CD4-positive, alpha-beta memory T cell (primary cell): ENCODE data around the gene THUMPD3. TPM values are rescaled to one million over a fixed set of nuclear protein-coding genes. Genes with fewer than 3 reads are reported as not detected.

Experiments
- CTCF ChIA-PET: fragments of 350-600 bp; sonication (Branson Sonifier 250); formaldehyde crosslinking; loops from one replicate; lab custom pipeline; 2021; ENCODE audit warnings: inconsistent platforms; ENCODE audit not compliant: partially characterized antibody; lab: Charles Lee
- POLR2A ChIA-PET: fragments of 350-600 bp; sonication (Branson Sonifier 250); formaldehyde crosslinking; loops from one replicate; lab custom pipeline; 2021; ENCODE audit not compliant: partially characterized antibody; lab: Charles Lee
- DNase-seq, 5 donors: peaks; one replicate each; pipeline versions ENCODE4 v3.0.0 to v3.0.0-alpha.2; 2020 to 2022; ENCODE audit warnings: mixed read lengths in 1 of 5
- H3K27ac ChIP-seq: one replicate; pipeline ENCODE4 v1.7.0; 2013; ENCODE audit warnings: low read depth, low read length
- H3K27me3 ChIP-seq: 2 replicates; pipeline ENCODE4 v1.7.0; 2013; ENCODE audit warnings: mild to moderate bottlenecking, low read length, moderate library complexity; ENCODE audit not compliant: insufficient read depth
- H3K36me3 ChIP-seq: 2 replicates; pipeline ENCODE4 v1.7.0; 2013; ENCODE audit warnings: mild to moderate bottlenecking, low read length, moderate library complexity; ENCODE audit not compliant: insufficient read depth
- H3K4me1 ChIP-seq: 2 replicates; pipeline ENCODE4 v1.7.0; 2013; ENCODE audit warnings: mild to moderate bottlenecking, low read length, moderate library complexity; ENCODE audit not compliant: insufficient read depth
- H3K4me3 ChIP-seq, 2 donors: one replicate each; pipeline ENCODE4 v1.7.0; 2013; ENCODE audit warnings: low read length in 2 of 2, mild to moderate bottlenecking in 1 of 2
- H3K9me3 ChIP-seq, 2 donors: one replicate each; pipeline ENCODE4 v1.7.0; 2013; ENCODE audit warnings: low read length in 2 of 2, control low read depth in 1 of 2; ENCODE audit not compliant: control insufficient read depth in 1 of 2
- H3K27ac Mint-ChIP-seq, 7 donors: one replicate each; pipeline ENCODE4 v1.8.0; 2020 to 2021; ENCODE audit warnings: mixed read lengths in 7 of 7, mild to moderate bottlenecking in 6 of 7, inconsistent platforms in 3 of 7, moderate library complexity in 3 of 7
- H3K27me3 Mint-ChIP-seq, 2 donors: one replicate each; pipeline ENCODE4 v1.8.0; 2020 to 2021; ENCODE audit warnings: mixed read lengths in 2 of 2
- H3K36me3 Mint-ChIP-seq, 2 donors: one replicate each; pipeline ENCODE4 v1.8.0; 2020 to 2021; ENCODE audit warnings: mixed read lengths in 2 of 2, inconsistent platforms in 1 of 2, mild to moderate bottlenecking in 1 of 2
- H3K4me1 Mint-ChIP-seq, 4 donors: one replicate each; pipeline ENCODE4 v1.8.0; 2020 to 2021; ENCODE audit warnings: mixed read lengths in 4 of 4, mild to moderate bottlenecking in 1 of 4
- H3K4me3 Mint-ChIP-seq, 8 donors: one replicate each; pipeline ENCODE4 v1.8.0; 2020 to 2021; ENCODE audit warnings: mixed read lengths in 8 of 8, mild to moderate bottlenecking in 7 of 8, moderate library complexity in 6 of 8, inconsistent platforms in 3 of 8
- H3K9me3 Mint-ChIP-seq, 8 donors: one replicate each; pipeline ENCODE4 v1.8.0; 2020 to 2021; ENCODE audit warnings: mixed read lengths in 8 of 8, mild to moderate bottlenecking in 5 of 8, inconsistent platforms in 3 of 8, moderate library complexity in 1 of 8
- intact Hi-C: fragments of 100-400 bp; cut with micrococcal nuclease; formaldehyde crosslinking; loops from one replicate; pipeline ENCODE4 v1.15.1; 2023
- polyA plus RNA-seq, 2 donors: library from polyadenylated mRNA; unstranded; fragments of 300-500 nt; fragmentation: Illumina TruSeq; gene quantifications; one replicate each; pipeline ENCODE4 v1.2.3, GENCODE V29; 2021
- total RNA-seq, 2 experiments: library from RNA; stranded (reverse); gene quantifications; one replicate each; pipeline ENCODE4 v1.2.3, GENCODE V29; 2021

The THUMPD3 gene
- total and polyA plus RNA-seq, 4 experiments from 2014 or later, result 10.8 to 39.2 (median 33.1) TPM

DNA sequence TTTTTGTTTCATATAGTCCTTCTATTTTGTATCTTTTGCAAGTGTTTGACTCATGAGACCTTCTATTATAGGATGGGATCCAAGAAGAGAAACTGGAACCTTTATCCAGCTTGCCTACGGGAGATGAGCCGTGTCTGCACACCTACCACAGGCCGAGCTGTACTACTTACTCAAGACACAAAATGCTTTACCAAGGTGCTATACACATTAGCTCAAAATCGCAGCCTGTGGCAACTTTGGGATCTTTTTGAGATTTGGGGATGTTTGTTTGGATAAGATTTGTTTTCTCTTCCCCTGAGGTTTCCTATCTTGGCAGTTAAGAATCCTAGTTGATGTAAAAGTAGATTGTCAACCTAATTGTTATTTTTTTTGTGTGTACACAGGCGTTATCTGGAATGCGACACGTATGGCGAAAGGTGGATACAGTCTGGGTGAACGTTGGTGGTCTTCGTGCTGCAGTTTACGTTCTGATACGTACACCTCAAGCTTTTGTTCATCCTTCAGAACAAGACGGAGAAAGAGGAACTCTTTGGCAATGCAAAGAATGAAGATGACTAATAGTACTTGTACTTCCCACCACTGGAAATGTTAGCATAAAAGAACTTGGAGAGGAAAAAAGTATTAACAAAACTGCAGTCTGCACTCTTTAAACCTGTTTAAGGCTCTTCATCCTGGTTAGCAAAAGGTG lies 21.4 kb downstream of the THUMPD3 start:
- Mint-ChIP-seq H3K9me3 (no peaks in the 10 kb centered on the region), H3K27me3 (no peaks in the 10 kb centered on the region), H3K36me3 (peaks cover 35 to 83% of the 10 kb centered on the region in 2 donors), H3K4me1 (peaks cover 12 to 28% (median 21%) of the 10 kb centered on the region in 4 donors), H3K4me3 (no peak overlapping the region), H3K27ac (peak overlapping the region in 5 of 7 donors; percentile 0 to 90 (median 54))
- intact Hi-C loops, result no loop called here
- ChIA-PET CTCF (interaction anchor here (1.7 to 2.5 kb wide), 2 partner anchors 12 to 31 kb away, joined by 5 to 7 read pairs; no protein-coding TSS in a partner anchor), POLR2A (interaction anchor here (1.2 to 4.7 kb wide), 3 partner anchors 11 to 21 kb away, joined by 3 to 61 read pairs (median 8); partner anchors contain the start of gene THUMPD3)
- H3K4me1 ChIP-seq, result peaks cover 1% of the 10 kb centered on the region
- no peaks in the 10 kb centered on the region for H3K27me3 ChIP-seq
- no peaks in the 10 kb centered on the region for H3K9me3 ChIP-seq
- no peak overlapping the region for H3K27ac ChIP-seq
- no peak for DNase-seq
- H3K36me3 ChIP-seq, result peaks cover 67% of the 10 kb centered on the region
- no peak overlapping the region for H3K4me3 ChIP-seq

DNA sequence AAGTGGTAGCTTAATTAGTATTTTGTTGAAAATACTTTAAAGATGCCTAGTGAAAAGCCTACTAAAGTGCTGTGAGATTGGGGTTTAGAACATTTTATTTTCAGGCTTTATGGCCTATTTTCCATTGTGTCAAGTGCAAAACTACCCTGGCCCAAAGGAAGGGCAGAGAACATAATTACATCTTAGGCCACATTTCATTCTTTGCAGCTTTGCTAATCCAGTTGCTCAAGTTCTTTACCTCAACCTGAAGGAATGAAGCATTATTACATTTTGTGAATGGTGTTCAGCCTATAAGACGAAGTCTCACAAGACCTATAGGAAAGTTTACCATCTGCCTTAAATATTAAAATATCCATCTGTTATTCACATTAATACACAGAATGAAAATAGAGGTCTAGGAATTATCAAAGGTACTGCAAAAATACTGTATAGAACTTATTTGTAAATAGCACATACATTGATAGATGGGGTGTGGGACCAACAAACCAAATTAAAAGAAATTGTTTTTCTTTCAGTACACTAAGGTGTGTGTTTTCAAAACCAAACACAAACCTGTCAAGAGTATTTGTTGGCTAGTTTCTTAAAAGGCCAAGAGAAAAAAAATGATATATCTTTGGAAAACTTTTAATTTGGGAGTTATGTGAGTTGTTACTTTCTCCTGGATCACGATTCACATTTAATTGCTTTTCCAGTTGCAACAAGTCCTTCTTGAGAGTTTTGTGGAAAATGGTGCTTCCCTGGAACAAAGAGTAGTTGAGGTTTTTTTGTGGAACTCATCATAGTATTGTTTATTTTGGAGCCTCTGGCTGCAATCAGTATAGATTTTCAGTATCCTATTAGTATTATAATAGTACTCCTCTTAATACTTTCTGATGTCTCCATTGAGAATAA lies 22.6 kb downstream of the THUMPD3 start:
- Histone ChIP-seq H3K4me3 (no peak overlapping the region), H3K9me3 (no peaks in the 10 kb centered on the region), H3K36me3 (peaks cover 66% of the 10 kb centered on the region), H3K4me1 (peaks cover 6% of the 10 kb centered on the region), H3K27me3 (no peaks in the 10 kb centered on the region), H3K27ac (no peak overlapping the region)
- H3K9me3 Mint-ChIP-seq, result no peaks in the 10 kb centered on the region
- peaks cover 14 to 27% (median 22%) of the 10 kb centered on the region in 4 donors for H3K4me1 Mint-ChIP-seq
- H3K36me3 Mint-ChIP-seq, result peaks cover 32 to 84% of the 10 kb centered on the region in 2 donors
- no peak for DNase-seq
- intact Hi-C loops, result no loop called here
- no peak overlapping the region for H3K4me3 Mint-ChIP-seq
- H3K27ac Mint-ChIP-seq, result peak overlapping the region in 3 of 7 donors; percentile 12 to 48 (median 42)
- POLR2A ChIA-PET, result interaction anchor here (1.2 to 4.7 kb wide), 3 partner anchors 10 to 19 kb away, joined by 3 to 61 read pairs (median 4); no protein-coding TSS in a partner anchor
- no peaks in the 10 kb centered on the region for H3K27me3 Mint-ChIP-seq
- CTCF ChIA-PET, result interaction anchor here (2.5 kb wide), 1 partner anchor 11 kb away, joined by 7 read pairs; no protein-coding TSS in a partner anchor

DNA sequence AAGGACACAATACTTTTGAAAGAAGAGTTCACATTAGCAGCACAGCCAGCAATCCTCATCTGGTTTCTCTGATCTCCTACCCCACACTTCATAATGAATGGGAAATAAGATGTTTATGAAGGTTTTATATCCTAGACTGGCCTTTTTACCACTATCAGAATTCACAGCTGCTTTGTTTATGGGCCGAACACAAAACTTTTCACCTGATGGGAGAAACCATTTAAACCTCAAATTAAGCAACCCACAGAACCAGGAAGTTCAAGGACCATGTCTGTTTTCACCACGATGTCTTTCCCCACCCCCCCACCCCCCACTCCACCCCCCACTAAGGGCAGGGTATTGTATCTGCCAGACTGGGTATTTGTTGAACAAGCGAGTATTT lies 23.2 kb downstream of the THUMPD3 start:
- Mint-ChIP-seq H3K9me3 (no peaks in the 10 kb centered on the region), H3K27ac (peak overlapping the region in 3 of 7 donors; percentile 38 to 48 (median 42)), H3K4me3 (no peak overlapping the region), H3K27me3 (no peaks in the 10 kb centered on the region), H3K36me3 (peaks cover 36 to 85% of the 10 kb centered on the region in 2 donors), H3K4me1 (peaks cover 15 to 31% (median 26%) of the 10 kb centered on the region in 4 donors)
- no peaks in the 10 kb centered on the region for H3K27me3 ChIP-seq
- H3K27ac ChIP-seq, result no peak overlapping the region
- peaks cover 13% of the 10 kb centered on the region for H3K4me1 ChIP-seq
- intact Hi-C loops, result no loop called here
- no peak for DNase-seq
- H3K4me3 ChIP-seq, result no peak overlapping the region
- H3K9me3 ChIP-seq, result no peaks in the 10 kb centered on the region
- ChIA-PET POLR2A (interaction anchor here (1.2 to 4.7 kb wide), 2 partner anchors 9 to 13 kb away, joined by 4 to 61 read pairs; no protein-coding TSS in a partner anchor), CTCF (interaction anchor here (2.5 kb wide), 1 partner anchor 10 kb away, joined by 7 read pairs; no protein-coding TSS in a partner anchor)
- peaks cover 69% of the 10 kb centered on the region for H3K36me3 ChIP-seq

- H3K4me1 ChIP-seq, result peaks cover 19% of the 10 kb centered on the region
- Mint-ChIP-seq H3K27ac (peak overlapping the region; percentile 7 to 88 (median 48)), H3K36me3 (peaks cover 38 to 89% of the 10 kb centered on the region in 2 donors), H3K4me1 (peaks cover 18 to 37% (median 29%) of the 10 kb centered on the region in 4 donors), H3K9me3 (no peaks in the 10 kb centered on the region), H3K4me3 (no peak overlapping the region), H3K27me3 (no peaks in the 10 kb centered on the region)
- intact Hi-C loops, result no loop called here
- no peak overlapping the region for H3K4me3 ChIP-seq
- no peak for DNase-seq
- no peaks in the 10 kb centered on the region for H3K9me3 ChIP-seq
- ChIA-PET CTCF (interaction anchor here (2.5 kb wide), 1 partner anchor 10 kb away, joined by 7 read pairs; no protein-coding TSS in a partner anchor), POLR2A (interaction anchor here (1.2 to 4.7 kb wide), 2 partner anchors 8 to 12 kb away, joined by 4 to 61 read pairs; no protein-coding TSS in a partner anchor)
- no peaks in the 10 kb centered on the region for H3K27me3 ChIP-seq
- no peak overlapping the region for H3K27ac ChIP-seq
- H3K36me3 ChIP-seq, result peaks cover 73% of the 10 kb centered on the region
Measured at GRCh38 chr3:9386501-9387321, 23.9 kb downstream of the THUMPD3 start.

GRCh38 chr3:9387322-9387655 lies 24.4 kb downstream of the THUMPD3 start:
- Mint-ChIP-seq H3K4me3 (no peak overlapping the region), H3K27ac (peak overlapping the region in 4 of 7 donors; percentile 7 to 54 (median 32)), H3K9me3 (no peaks in the 10 kb centered on the region), H3K4me1 (peaks cover 24 to 43% (median 35%) of the 10 kb centered on the region in 4 donors), H3K27me3 (no peaks in the 10 kb centered on the region), H3K36me3 (peaks cover 41 to 93% of the 10 kb centered on the region in 2 donors)
- peaks cover 78% of the 10 kb centered on the region for H3K36me3 ChIP-seq
- H3K9me3 ChIP-seq, result no peaks in the 10 kb centered on the region
- H3K27ac ChIP-seq, result no peak overlapping the region
- H3K4me3 ChIP-seq, result no peak overlapping the region
- peaks cover 25% of the 10 kb centered on the region for H3K4me1 ChIP-seq
- DNase-seq, result no peak
- ChIA-PET CTCF (no interaction called here), POLR2A (interaction anchor here (2.4 kb wide), 1 partner anchor 10 kb away, joined by 12 read pairs; the partner anchor contains the start of gene SETD5)
- intact Hi-C loops, result no loop called here
- no peaks in the 10 kb centered on the region for H3K27me3 ChIP-seq

- no peaks in the 10 kb centered on the region for H3K9me3 Mint-ChIP-seq
- no peak overlapping the region for H3K4me3 Mint-ChIP-seq
- H3K9me3 ChIP-seq, result no peaks in the 10 kb centered on the region
- intact Hi-C loops, result no loop called here
- ChIA-PET CTCF (interaction anchor here (0.6 kb wide), 1 partner anchor 251 kb away, joined by 3 read pairs; no protein-coding TSS in a partner anchor), POLR2A (interaction anchor here (1.0 to 2.4 kb wide), 2 partner anchors 9 to 25 kb away, joined by 6 to 12 read pairs; partner anchors contain the start of genes SETD5 and THUMPD3)
- H3K4me3 ChIP-seq, result no peak overlapping the region
- peaks cover 29 to 52% (median 42%) of the 10 kb centered on the region in 4 donors for H3K4me1 Mint-ChIP-seq
- no peaks in the 10 kb centered on the region for H3K27me3 ChIP-seq
- H3K4me1 ChIP-seq, result peaks cover 34% of the 10 kb centered on the region
- peaks cover 77% of the 10 kb centered on the region for H3K36me3 ChIP-seq
- peaks cover 41 to 92% of the 10 kb centered on the region in 2 donors for H3K36me3 Mint-ChIP-seq
- no peaks in the 10 kb centered on the region for H3K27me3 Mint-ChIP-seq
- H3K27ac ChIP-seq, result no peak overlapping the region
- H3K27ac Mint-ChIP-seq, result peak overlapping the region in 1 of 7 donors; percentile 60
- no peak for DNase-seq
Measured at GRCh38 chr3:9388142-9388541, 25.3 kb downstream of the THUMPD3 start.
